ENCODE results near the gene SSH3.
A peak's percentile ranks its signal among the peaks of the same experiment; 100 is the strongest.

Gene SSH3

GRCh38 chr11:67303132-67303834, at the start of gene SSH3:
Gene SSH3, plus strand, starts transcription at chr11:67303530. Its CDS starts 96 bp downstream, at chr11:67303626.
- peak; percentile 61 for DNase-seq

GRCh38 chr11:67253872-67254624, 49.3 kb upstream of the SSH3 start:
- no peak for DNase-seq

- no peak for DNase-seq
Measured at GRCh38 chr11:67254798-67255197, 48.5 kb upstream of the SSH3 start.

- DNase-seq = no peak
Measured at GRCh38 chr11:67255353-67255752, 48.0 kb upstream of the SSH3 start.

GRCh38 chr11:67255864-67256263, 47.5 kb upstream of the SSH3 start:
- DNase-seq = no peak

- DNase-seq = no peak
Measured at GRCh38 chr11:67256477-67257135, 46.7 kb upstream of the SSH3 start.

- no peak for DNase-seq
Measured at GRCh38 chr11:67260406-67260805, 42.9 kb upstream of the SSH3 start.

- peak; percentile 11 for DNase-seq
Measured at GRCh38 chr11:67260885-67261639, 42.3 kb upstream of the SSH3 start.

GRCh38 chr11:67261640-67261945, 41.7 kb upstream of the SSH3 start:
- no peak for DNase-seq

- DNase-seq = peak; percentile 34
Measured at GRCh38 chr11:67261946-67262681, 41.2 kb upstream of the SSH3 start.

- DNase-seq = peak; percentile 76
Measured at GRCh38 chr11:67262731-67263675, 40.3 kb upstream of the SSH3 start.

- DNase-seq = no peak
Measured at GRCh38 chr11:67264260-67264659, 39.1 kb upstream of the SSH3 start.

- no peak for DNase-seq
Measured at GRCh38 chr11:67264877-67265632, 38.3 kb upstream of the SSH3 start.

- DNase-seq = no peak
Measured at GRCh38 chr11:67265633-67266448, 37.5 kb upstream of the SSH3 start.

GRCh38 chr11:67266449-67267187, 36.7 kb upstream of the SSH3 start, which contains the start of gene GRK2:
Gene GRK2, plus strand, starts transcription at chr11:67266473. Its CDS starts 227 bp downstream, at chr11:67266700.
- peak; percentile 23 for DNase-seq

GRCh38 chr11:67267188-67268080, 35.9 kb upstream of the SSH3 start:
- DNase-seq = peak; percentile 13

GRCh38 chr11:67268081-67268961, 35.0 kb upstream of the SSH3 start:
- no peak for DNase-seq

Measured in DMS79 treated with DMSO at 0.1 percent for 48 hours (cell line).